Measurements from ENCODE around the gene NSRP1. TPM values are rescaled to one million over a fixed set of nuclear protein-coding genes. Genes with fewer than 3 reads are reported as not detected.
"Not testable (repeated sequence)": the region's sequence is repeated elsewhere in the genome, so short reads cannot be mapped to it uniquely, and the experiment has no call there.

The NSRP1 gene
- total RNA-seq, 4 donors from 2014 or later = 16.2 to 60.2 (median 42.7) TPM

- Histone ChIP-seq H3K9me3 (no peaks in the 10 kb centered on the region), H3K4me3 (no peak overlapping the region), H3K27ac (no peak overlapping the region), H3K27me3 (peaks cover 4% of the 10 kb centered on the region), H3K36me3 (no peaks in the 10 kb centered on the region), H3K4me1 (no peaks in the 10 kb centered on the region)
- no peak for TF ChIP-seq CTCF (IDR thresholded peaks at IDR 0.05)
- TF ChIP-seq POLR2A (IDR thresholded peaks at IDR 0.05) = no peak
- TF ChIP-seq POLR2AphosphoS5 (IDR thresholded peaks at IDR 0.05) = no peak
- TF ChIP-seq EP300 (IDR thresholded peaks at IDR 0.05; ENCODE audit: low read depth) = no peak
- intact Hi-C loops (cut with DNase I; ENCODE audit: low total_unique reads) = no loop called here
- 82 to 88% methylated on average over 5 of the region's 5 CpGs for WGBS, 2 donors (ENCODE audit: low coverage in 1 of 2)
- in situ Hi-C loops (cut with MboI; ENCODE audit: low pct_ligation_motif_present in 1 of 4, low pct_unique_long_range_greater_than_20kb in 1 of 4, low sequenced_read_pairs in 3 of 4) = no loop called here
- DNase-seq = no peak
These were observed 83.0 kb downstream of the NSRP1 start for GRCh38 chr17:30199600-30199999.

- Histone ChIP-seq H3K36me3 (no peaks in the 10 kb centered on the region), H3K27me3 (peaks cover 4% of the 10 kb centered on the region), H3K4me3 (no peak overlapping the region), H3K27ac (no peak overlapping the region), H3K4me1 (no peaks in the 10 kb centered on the region), H3K9me3 (no peaks in the 10 kb centered on the region)
- TF ChIP-seq POLR2A (IDR thresholded peaks at IDR 0.05) = no peak
- TF ChIP-seq EP300 (IDR thresholded peaks at IDR 0.05; ENCODE audit: low read depth) = no peak
- TF ChIP-seq POLR2AphosphoS5 (IDR thresholded peaks at IDR 0.05) = no peak
- no peak for TF ChIP-seq CTCF (IDR thresholded peaks at IDR 0.05)
- in situ Hi-C loops (cut with MboI; ENCODE audit: low pct_ligation_motif_present in 1 of 4, low pct_unique_long_range_greater_than_20kb in 1 of 4, low sequenced_read_pairs in 3 of 4) (no loop called here), intact Hi-C loops (cut with DNase I; ENCODE audit: low total_unique reads) (no loop called here)
- no peak for DNase-seq
- WGBS, 2 donors (ENCODE audit: low coverage in 1 of 2) = 86 to 100% methylated on average over 2 to 10 of the region's 10 CpGs
These were observed 83.5 kb downstream of the NSRP1 start for GRCh38 chr17:30200106-30200505.

GRCh38 chr17:30200656-30201055 lies 84.0 kb downstream of the NSRP1 start:
- H3K4me1 ChIP-seq; H3K36me3 ChIP-seq; H3K27me3 ChIP-seq; H3K27ac ChIP-seq; H3K4me3 ChIP-seq; DNase-seq; intact Hi-C loops (cut with DNase I; ENCODE audit: low total_unique reads); in situ Hi-C loops (cut with MboI; ENCODE audit: low pct_ligation_motif_present in 1 of 4, low pct_unique_long_range_greater_than_20kb in 1 of 4, low sequenced_read_pairs in 3 of 4); H3K9me3 ChIP-seq: not testable (repeated sequence)
- 84 to 85% methylated on average over 5 to 9 of the region's 9 CpGs for WGBS, 2 donors (ENCODE audit: low coverage in 1 of 2)

- Histone ChIP-seq H3K4me1 (no peaks in the 10 kb centered on the region), H3K27me3 (peaks cover 4% of the 10 kb centered on the region), H3K27ac (no peak overlapping the region), H3K4me3 (no peak overlapping the region), H3K36me3 (no peaks in the 10 kb centered on the region), H3K9me3 (no peaks in the 10 kb centered on the region)
- DNase-seq = no peak
- TF ChIP-seq POLR2A (IDR thresholded peaks at IDR 0.05) (no peak), POLR2AphosphoS5 (IDR thresholded peaks at IDR 0.05) (no peak), CTCF (IDR thresholded peaks at IDR 0.05) (no peak), EP300 (IDR thresholded peaks at IDR 0.05; ENCODE audit: low read depth) (no peak)
- 60 to 79% methylated on average over 1 to 6 of the region's 6 CpGs for WGBS, 2 donors (ENCODE audit: low coverage in 1 of 2)
- intact Hi-C loops (cut with DNase I; ENCODE audit: low total_unique reads) (no loop called here), in situ Hi-C loops (cut with MboI; ENCODE audit: low pct_ligation_motif_present in 1 of 4, low pct_unique_long_range_greater_than_20kb in 1 of 4, low sequenced_read_pairs in 3 of 4) (no loop called here)
These were observed 86.9 kb downstream of the NSRP1 start for GRCh38 chr17:30203471-30203981.

- H3K27ac ChIP-seq = no peak overlapping the region
- no peaks in the 10 kb centered on the region for H3K9me3 ChIP-seq
- peaks cover 4% of the 10 kb centered on the region for H3K27me3 ChIP-seq
- intact Hi-C loops (cut with DNase I; ENCODE audit: low total_unique reads) (no loop called here), in situ Hi-C loops (cut with MboI; ENCODE audit: low pct_ligation_motif_present in 1 of 4, low pct_unique_long_range_greater_than_20kb in 1 of 4, low sequenced_read_pairs in 3 of 4) (no loop called here)
- no peaks in the 10 kb centered on the region for H3K4me1 ChIP-seq
- no peaks in the 10 kb centered on the region for H3K36me3 ChIP-seq
- 91% methylated on average over 9 of the region's 9 CpGs; no CpG with 5 or more reads in 1 of the 2 donors for WGBS, 2 donors (ENCODE audit: low coverage in 1 of 2)
- no peak for DNase-seq
- H3K4me3 ChIP-seq = no peak overlapping the region
- no peak for TF ChIP-seq EP300 (IDR thresholded peaks at IDR 0.05; ENCODE audit: low read depth)
- no peak for TF ChIP-seq POLR2AphosphoS5 (IDR thresholded peaks at IDR 0.05)
- no peak for TF ChIP-seq POLR2A (IDR thresholded peaks at IDR 0.05)
- no peak for TF ChIP-seq CTCF (IDR thresholded peaks at IDR 0.05)
These were observed 91.0 kb downstream of the NSRP1 start for GRCh38 chr17:30207655-30208054.
